Thoracic aorta (tissue), 2 donors: ENCODE results near the gene CARMIL1. TPM values are rescaled to one million over a fixed set of nuclear protein-coding genes. Genes with fewer than 3 reads are reported as not detected.
"Not testable (repeated sequence)": the region's sequence is repeated elsewhere in the genome, so short reads cannot be mapped to it uniquely, and the experiment has no call there.

Source experiments
- ATAC-seq: fragments of 150-250 bp; one replicate; pipeline ENCODE4 v1.8.0; 2017; ENCODE audit warnings: low read depth; ENCODE audit not compliant: insufficient number of reproducible peaks, low FRiP score
- DNase-seq: peaks from one replicate; pipeline ENCODE4 v3.0.0-alpha.2; 2020; ENCODE audit warnings: low spot score
- H3K27ac ChIP-seq, 2 donors: fragments of 200-600 bp; sonication (generic); 1 replicate in 1 of 2; 2 replicates in 1 of 2; pipeline ENCODE4 v1.5.1; 2016; ENCODE audit warnings: mild to moderate bottlenecking in 2 of 2, moderate library complexity in 2 of 2
- H3K27me3 ChIP-seq: fragments of 200-600 bp; sonication (generic); replicated peaks from 2 replicates; pipeline ENCODE4 v1.6.0; 2016; ENCODE audit warnings: mild to moderate bottlenecking; ENCODE audit not compliant: insufficient read depth
- H3K36me3 ChIP-seq: fragments of 200-600 bp; sonication (generic); one replicate; pipeline ENCODE4 v1.5.1; 2016
- H3K4me1 ChIP-seq, 2 donors: fragments of 200-600 bp; sonication (generic); 1 replicate in 1 of 2; 2 replicates in 1 of 2; pipeline versions ENCODE4 v1.5.1 to v1.6.0; 2016; ENCODE audit warnings: low read depth in 2 of 2, mild to moderate bottlenecking in 1 of 2; ENCODE audit not compliant: control insufficient read depth in 1 of 2
- H3K4me3 ChIP-seq: fragments of 200-600 bp; sonication (generic); 2 replicates; pipeline ENCODE4 v1.5.1; 2016; ENCODE audit warnings: mild to moderate bottlenecking
- H3K9me3 ChIP-seq: fragments of 200-600 bp; sonication (generic); 2 replicates; pipeline ENCODE4 v1.5.1; 2016
- total RNA-seq, 2 donors: library from RNA; depleted of rRNA; stranded (reverse); fragments of >200 nt; gene quantifications; one replicate each; pipeline versions ENCODE4 v1.1.0 to v1.2.3, GENCODE V29; 2016
- TF ChIP-seq, protein P1 (sequence below): fragments of 200-600 bp; sonication (generic); IDR thresholded peaks from one replicate; pipeline ENCODE4 v1.5.1; 2019; ENCODE audit warnings: antibody characterized with exemption

Gene CARMIL1
- total RNA-seq, 2 donors from 2014 or later: 60.4 to 63.0 TPM

DNA sequence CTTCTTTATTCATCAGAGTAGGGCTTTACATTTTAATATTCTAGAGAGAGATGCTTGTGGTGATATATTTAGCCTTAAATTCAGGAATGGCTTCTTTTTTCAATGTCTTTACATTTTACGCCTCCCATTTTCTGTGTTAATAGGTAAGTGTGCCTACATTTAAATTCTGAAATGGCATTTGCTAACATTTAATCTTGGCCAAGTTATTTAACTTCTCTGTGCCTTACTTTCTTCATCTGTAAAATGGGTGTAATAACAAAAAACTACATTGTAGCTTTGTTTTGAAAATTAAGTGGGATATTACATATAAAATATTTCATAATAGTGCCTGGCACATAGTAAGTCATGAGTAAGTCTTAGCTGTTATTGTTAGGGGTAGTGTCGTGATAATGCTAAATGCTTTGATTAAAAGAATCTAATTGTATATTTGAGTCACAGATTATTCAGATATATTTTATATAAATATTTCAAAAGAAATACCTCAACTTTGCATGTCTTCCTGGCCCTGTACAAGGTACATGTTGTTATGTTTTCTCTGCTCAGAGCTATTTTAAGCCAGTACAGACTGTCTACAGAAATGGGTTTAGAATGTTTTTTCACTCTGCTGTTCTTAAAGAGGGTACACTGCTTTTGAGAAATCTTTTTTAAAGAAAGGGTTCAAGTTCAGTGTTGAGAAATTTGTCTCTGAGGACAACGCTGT, 18.8 kb downstream of the CARMIL1 start:
- peak overlapping the region; percentile 97 to 98 for H3K27ac ChIP-seq
- no peaks in the 10 kb centered on the region for H3K9me3 ChIP-seq
- ATAC-seq: no peak
- no peak for DNase-seq
- no peaks in the 10 kb centered on the region for H3K36me3 ChIP-seq
- peak overlapping the region; percentile 53 for H3K4me3 ChIP-seq
- no peaks in the 10 kb centered on the region for H3K27me3 ChIP-seq
- TF ChIP-seq, protein P1, sequence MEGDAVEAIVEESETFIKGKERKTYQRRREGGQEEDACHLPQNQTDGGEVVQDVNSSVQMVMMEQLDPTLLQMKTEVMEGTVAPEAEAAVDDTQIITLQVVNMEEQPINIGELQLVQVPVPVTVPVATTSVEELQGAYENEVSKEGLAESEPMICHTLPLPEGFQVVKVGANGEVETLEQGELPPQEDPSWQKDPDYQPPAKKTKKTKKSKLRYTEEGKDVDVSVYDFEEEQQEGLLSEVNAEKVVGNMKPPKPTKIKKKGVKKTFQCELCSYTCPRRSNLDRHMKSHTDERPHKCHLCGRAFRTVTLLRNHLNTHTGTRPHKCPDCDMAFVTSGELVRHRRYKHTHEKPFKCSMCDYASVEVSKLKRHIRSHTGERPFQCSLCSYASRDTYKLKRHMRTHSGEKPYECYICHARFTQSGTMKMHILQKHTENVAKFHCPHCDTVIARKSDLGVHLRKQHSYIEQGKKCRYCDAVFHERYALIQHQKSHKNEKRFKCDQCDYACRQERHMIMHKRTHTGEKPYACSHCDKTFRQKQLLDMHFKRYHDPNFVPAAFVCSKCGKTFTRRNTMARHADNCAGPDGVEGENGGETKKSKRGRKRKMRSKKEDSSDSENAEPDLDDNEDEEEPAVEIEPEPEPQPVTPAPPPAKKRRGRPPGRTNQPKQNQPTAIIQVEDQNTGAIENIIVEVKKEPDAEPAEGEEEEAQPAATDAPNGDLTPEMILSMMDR: no peak
- H3K4me1 ChIP-seq: peaks cover 58 to 99% of the 10 kb centered on the region in 2 donors

DNA sequence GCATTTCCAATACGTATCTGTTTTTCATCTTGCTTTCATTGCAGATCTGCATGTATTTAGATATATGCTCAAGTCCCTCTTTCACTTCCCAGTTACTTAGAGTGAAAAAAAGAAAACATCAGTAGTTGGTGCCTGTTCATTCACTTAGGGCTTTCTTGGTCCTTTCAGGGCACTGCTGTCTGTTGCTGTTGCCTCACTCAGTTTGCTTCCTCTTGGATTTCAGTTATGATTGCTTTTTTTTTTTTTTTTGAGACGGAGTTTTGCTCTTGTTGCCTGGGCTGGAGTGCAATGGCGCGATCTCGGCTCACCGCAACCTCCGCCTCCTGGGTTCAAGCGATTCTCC, 19.3 kb downstream of the CARMIL1 start:
- Histone ChIP-seq H3K4me3 (peak overlapping the region; percentile 53), H3K27ac (peak overlapping the region; percentile 97 to 98), H3K4me1 (peaks cover 63 to 99% of the 10 kb centered on the region in 2 donors)
- H3K36me3 ChIP-seq, ATAC-seq, DNase-seq, H3K9me3 ChIP-seq, H3K27me3 ChIP-seq: not testable (repeated sequence)

DNA sequence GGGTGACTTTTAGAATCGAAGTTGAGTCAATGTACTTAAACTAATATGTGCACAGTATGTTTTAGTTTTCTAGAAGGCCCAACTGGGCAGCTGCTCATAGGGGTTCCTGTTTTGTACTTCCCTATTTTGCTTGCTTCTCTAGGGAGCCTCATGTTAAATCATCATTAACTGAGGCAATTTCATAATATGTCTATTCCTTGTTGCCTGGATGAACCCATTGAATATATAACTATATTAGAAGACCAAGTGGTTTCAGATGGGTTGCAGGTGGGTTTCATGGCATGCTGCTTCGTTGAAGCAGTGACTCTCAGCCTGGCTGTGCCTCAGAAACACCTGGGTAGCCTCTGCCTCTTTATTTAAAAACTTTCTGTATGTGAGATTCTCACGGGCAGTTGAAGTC, 22.2 kb downstream of the CARMIL1 start:
- no peak for ATAC-seq
- Histone ChIP-seq H3K27me3 (no peaks in the 10 kb centered on the region), H3K4me3 (no peak overlapping the region), H3K27ac (peak overlapping the region; percentile 97 to 98), H3K4me1 (peaks cover 65 to 96% of the 10 kb centered on the region in 2 donors), H3K9me3 (no peaks in the 10 kb centered on the region), H3K36me3 (no peaks in the 10 kb centered on the region)
- TF ChIP-seq, protein P1: no peak
- no peak for DNase-seq

DNA sequence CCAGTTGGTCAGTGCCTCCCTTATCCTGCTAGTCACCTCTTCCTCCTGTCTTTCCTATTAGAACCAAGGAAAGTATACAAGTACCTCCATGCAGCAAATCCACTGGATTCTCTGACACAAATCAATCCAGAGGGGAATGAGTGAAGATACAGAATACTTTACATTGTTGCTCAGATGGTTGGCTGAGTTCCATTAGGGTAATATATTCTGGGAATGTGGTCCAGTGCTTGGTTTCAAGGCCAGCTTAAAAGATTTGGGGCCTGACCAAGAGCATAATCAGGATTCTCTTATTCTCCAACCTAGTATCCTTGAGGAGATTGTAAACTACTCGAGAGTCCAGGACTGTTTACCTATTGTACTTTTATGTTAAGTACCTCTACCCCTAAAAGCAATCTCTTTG, 23.0 kb downstream of the CARMIL1 start:
- no peak for DNase-seq
- no peak for ATAC-seq
- TF ChIP-seq, protein P1: no peak
- peak overlapping the region; percentile 12 for H3K4me3 ChIP-seq
- H3K36me3 ChIP-seq: no peaks in the 10 kb centered on the region
- H3K27ac ChIP-seq: peak overlapping the region; percentile 97 to 98
- no peaks in the 10 kb centered on the region for H3K9me3 ChIP-seq
- peaks cover 69 to 96% of the 10 kb centered on the region in 2 donors for H3K4me1 ChIP-seq
- H3K27me3 ChIP-seq: no peaks in the 10 kb centered on the region

DNA sequence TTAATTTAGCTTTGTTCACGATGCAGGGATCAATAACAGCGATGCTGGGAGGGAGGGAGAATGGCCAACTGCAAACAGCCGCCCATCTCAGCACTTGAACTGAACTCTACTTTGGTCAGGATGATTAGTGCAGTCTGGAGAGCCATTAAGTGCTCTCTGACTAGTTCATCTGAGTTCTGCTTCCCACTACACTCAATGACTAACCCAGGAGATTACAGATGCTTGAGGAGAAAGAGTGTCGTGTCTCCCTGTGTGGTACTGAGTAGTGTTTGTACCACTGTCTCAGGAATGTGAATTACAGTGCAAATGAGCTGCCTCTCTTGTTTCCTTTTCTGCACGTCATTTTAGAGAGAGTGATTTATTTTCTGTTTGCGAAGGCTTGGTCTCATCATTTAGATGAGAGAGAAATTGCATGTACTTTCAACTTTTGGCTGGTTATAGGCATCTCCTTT, 23.5 kb downstream of the CARMIL1 start:
- peak overlapping the region; percentile 97 to 98 for H3K27ac ChIP-seq
- H3K9me3 ChIP-seq: no peaks in the 10 kb centered on the region
- ATAC-seq: peak; percentile 54
- peak overlapping the region; percentile 12 for H3K4me3 ChIP-seq
- no peaks in the 10 kb centered on the region for H3K27me3 ChIP-seq
- H3K4me1 ChIP-seq: peaks cover 69 to 96% of the 10 kb centered on the region in 2 donors
- DNase-seq: no peak
- H3K36me3 ChIP-seq: no peaks in the 10 kb centered on the region
- TF ChIP-seq, protein P1: no peak
